Right lobe of liver (tissue), 4 donors: ENCODE results near the gene LCNL1.

Source experiments
- CTCF ChIP-seq, 4 donors: fragments of 200-600 bp in 3 of 4; fragments of 450-650 bp in 1 of 4; IDR thresholded peaks; one replicate each; pipeline versions ENCODE4 v1.5.1 to v1.8.0; 2016 to 2022; ENCODE audit warnings: antibody characterized with exemption in 4 of 4, mild to moderate bottlenecking in 2 of 4
- POLR2A ChIP-seq: fragments of 450-650 bp; IDR thresholded peaks from one replicate; pipeline ENCODE4 v1.6.1; 2017; ENCODE audit warnings: antibody characterized with exemption, mild to moderate bottlenecking
- donor health status: DM: no; HTN: no; CAD: no.
- donor health status: DM: no; HTN: no; CAD: no.
- donor health status: DM: no; HTN: yes; CAD: no.

- no peak for TF ChIP-seq CTCF (IDR thresholded peaks at IDR 0.05)
- no peak for TF ChIP-seq POLR2A
Observed at GRCh38 chr9:137023157-137023556, 40.4 kb downstream of the LCNL1 start.
